Tibial nerve (tissue), 4 donors: Measurements from ENCODE around the gene CANT1. TPM values are rescaled to one million over a fixed set of nuclear protein-coding genes. Genes with fewer than 3 reads are reported as not detected.

Experiments used
- DNase-seq, 2 donors: peaks; one replicate each; pipeline ENCODE4 v3.0.0-alpha.2; 2019; ENCODE audit warnings: low spot score in 2 of 2
- H3K27ac ChIP-seq, 4 donors: fragments of 200-600 bp; sonication (generic) in 3 of 4; one replicate each; pipeline ENCODE4 v1.5.1; 2017 to 2019; ENCODE audit warnings: mild to moderate bottlenecking in 1 of 4
- H3K27me3 ChIP-seq, 2 donors: fragments of 200-600 bp; sonication (generic) in 1 of 2; one replicate each; pipeline versions ENCODE4 v1.5.1 to v1.6.0; 2017 to 2019
- H3K36me3 ChIP-seq, 3 donors: fragments of 200-600 bp; sonication (generic); one replicate each; pipeline ENCODE4 v1.5.1; 2018 to 2019
- H3K4me1 ChIP-seq, 4 donors: fragments of 200-600 bp; sonication (generic) in 3 of 4; one replicate each; pipeline ENCODE4 v1.5.1; 2017 to 2019
- H3K4me3 ChIP-seq, 4 donors: fragments of 200-600 bp; sonication (generic) in 3 of 4; one replicate each; pipeline ENCODE4 v1.5.1; 2017 to 2019; ENCODE audit warnings: mild to moderate bottlenecking in 1 of 4, moderate library complexity in 1 of 4
- H3K9me3 ChIP-seq, 4 donors: fragments of 200-600 bp; sonication (generic) in 3 of 4; one replicate each; pipeline ENCODE4 v1.5.1; 2017 to 2019
- CTCF ChIP-seq, 5 experiments: fragments of 200-600 bp in 3 of 5; fragments of 450-650 bp in 2 of 5; sonication (generic) in 3 of 5; IDR thresholded peaks; one replicate each; pipeline ENCODE4 v1.5.1; 2016 to 2019; ENCODE audit warnings: antibody characterized with exemption in 5 of 5, mild to moderate bottlenecking in 3 of 5, moderate library complexity in 2 of 5
- EP300 ChIP-seq, 2 donors: sonication (generic); formaldehyde crosslinking; IDR thresholded peaks; one replicate each; pipeline ENCODE4 v1.6.1; 2017; ENCODE audit warnings: antibody characterized with exemption in 2 of 2, mild to moderate bottlenecking in 1 of 2
- POLR2A ChIP-seq, 2 donors: fragments of 450-650 bp; IDR thresholded peaks; one replicate each; pipeline ENCODE4 v1.6.1; 2017; ENCODE audit warnings: antibody characterized with exemption in 2 of 2, mild to moderate bottlenecking in 2 of 2, moderate library complexity in 2 of 2
- WGBS, 2 donors: methylation state at CpG; one replicate each; pipeline ENCODE4 v1.1.5; 2018; 5-methylcytosine and 5-hydroxymethylcytosine counted together
- total RNA-seq, 4 donors: library from RNA; depleted of rRNA; stranded (reverse); fragments of >200 nt; gene quantifications; one replicate each; pipeline ENCODE4 v1.1.0, GENCODE V29; 2016

Gene CANT1
- total RNA-seq = 10 to 100 TPM; 21.0 to 27.3 (median 25.5) TPM

GRCh38 chr17:79009397-79010303 lies at the start of gene CANT1:
CANT1 (minus strand) TSS chr17:79009764; CDS start chr17:78997622, 12,142 bp downstream.
- Histone ChIP-seq H3K4me3 (peak within 1 kb of the TSS; percentile 64 to 98 (median 79)), H3K27me3 (no peaks in the 10 kb centered on the region), H3K27ac (peak within 1 kb of the TSS; percentile 85 to 91 (median 86)), H3K9me3 (no peaks in the 10 kb centered on the region), H3K36me3 (peaks cover 0 to 3% (median 0%) of the 10 kb centered on the region in 3 donors), H3K4me1 (peaks cover 0 to 47% (median 23%) of the 10 kb centered on the region in 4 donors)
- WGBS, 2 donors = 1% methylated on average over 65 to 66 of the region's 73 CpGs
- TF ChIP-seq POLR2A (IDR thresholded peaks at IDR 0.05) (peak in 1 of 2 donors; percentile 58), CTCF (IDR thresholded peaks at IDR 0.05) (peak in 1 of 5 experiments; percentile 27), EP300 (IDR thresholded peaks at IDR 0.05) (peak; percentile 59 to 83)
- peak; percentile 62 to 68 for DNase-seq

GRCh38 chr17:79057737-79058385 lies 48.3 kb upstream of the CANT1 start:
- H3K4me1 ChIP-seq = no peaks in the 10 kb centered on the region
- WGBS, 2 donors = 76 to 81% methylated on average over 10 of the region's 10 CpGs
- no peak overlapping the region for H3K27ac ChIP-seq
- TF ChIP-seq EP300 (IDR thresholded peaks at IDR 0.05) (no peak), CTCF (IDR thresholded peaks at IDR 0.05) (no peak), POLR2A (IDR thresholded peaks at IDR 0.05) (no peak)
- H3K9me3 ChIP-seq = peaks cover 0 to 12% (median 0%) of the 10 kb centered on the region in 4 donors
- H3K4me3 ChIP-seq = no peak overlapping the region
- DNase-seq = no peak
- no peaks in the 10 kb centered on the region for H3K36me3 ChIP-seq
- no peaks in the 10 kb centered on the region for H3K27me3 ChIP-seq

- no peaks in the 10 kb centered on the region for H3K4me1 ChIP-seq
- WGBS, 2 donors = 78 to 82% methylated on average over 5 of the region's 5 CpGs
- DNase-seq = no peak
- H3K9me3 ChIP-seq = peaks cover 0 to 12% (median 0%) of the 10 kb centered on the region in 4 donors
- no peak overlapping the region for H3K4me3 ChIP-seq
- H3K27ac ChIP-seq = no peak overlapping the region
- no peaks in the 10 kb centered on the region for H3K36me3 ChIP-seq
- H3K27me3 ChIP-seq = no peaks in the 10 kb centered on the region
- TF ChIP-seq POLR2A (IDR thresholded peaks at IDR 0.05) (no peak), EP300 (IDR thresholded peaks at IDR 0.05) (no peak), CTCF (IDR thresholded peaks at IDR 0.05) (no peak)
These were observed 45.6 kb upstream of the CANT1 start for GRCh38 chr17:79055197-79055596.

GRCh38 chr17:79054200-79054960 lies 44.8 kb upstream of the CANT1 start:
- no peak overlapping the region for H3K4me3 ChIP-seq
- no peaks in the 10 kb centered on the region for H3K27me3 ChIP-seq
- peaks cover 0 to 6% (median 0%) of the 10 kb centered on the region in 3 donors for H3K36me3 ChIP-seq
- WGBS, 2 donors = 59 to 73% methylated on average over 2 of the region's 2 CpGs
- peak overlapping the region in 1 of 4 donors; percentile 28 for H3K27ac ChIP-seq
- TF ChIP-seq POLR2A (IDR thresholded peaks at IDR 0.05) (no peak), EP300 (IDR thresholded peaks at IDR 0.05) (no peak), CTCF (IDR thresholded peaks at IDR 0.05) (no peak)
- peaks cover 0 to 12% (median 0%) of the 10 kb centered on the region in 4 donors for H3K9me3 ChIP-seq
- DNase-seq = no peak
- H3K4me1 ChIP-seq = no peaks in the 10 kb centered on the region
